DND-41 (cell line): ENCODE results near the gene IFT52.
A peak's percentile ranks its signal among the peaks of the same experiment; 100 is the strongest.
"Not testable (repeated sequence)": the region's sequence is repeated elsewhere in the genome, so short reads cannot be mapped to it uniquely, and the experiment has no call there.

ENCODE experiments used
- ATAC-seq: fragments of 200-7000 bp; cut with Tn5 transposase; 3 replicates; pipeline ENCODE4 v1.9.1; 2021; ENCODE audit warnings: low read depth; ENCODE audit not compliant: insufficient read depth
- DNase-seq: peaks from one replicate; pipeline ENCODE4 v3.0.0-alpha.2; 2020
- H2AFZ ChIP-seq: 2 replicates; pipeline ENCODE4 v1.6.0; 2012; ENCODE audit warnings: low read depth, low read length
- H3K27ac ChIP-seq: 2 replicates; pipeline ENCODE4 v1.5.1; 2012; ENCODE audit warnings: low read length, inconsistent platforms
- H3K27me3 ChIP-seq: fragments of 200-600 bp; sonication (generic); 2 replicates; pipeline ENCODE4 v1.6.0; 2012; ENCODE audit warnings: low read length, mild to moderate bottlenecking, inconsistent platforms; ENCODE audit not compliant: insufficient read depth, poor library complexity
- H3K36me3 ChIP-seq: 2 replicates; pipeline ENCODE4 v1.5.1; 2012; ENCODE audit warnings: low read length, inconsistent platforms; ENCODE audit not compliant: insufficient read depth
- H3K4me1 ChIP-seq: 2 replicates; pipeline ENCODE4 v1.5.1; 2012; ENCODE audit warnings: mild to moderate bottlenecking, low read length; ENCODE audit not compliant: insufficient read depth
- H3K4me2 ChIP-seq: 2 replicates; pipeline ENCODE4 v1.6.0; 2012; ENCODE audit warnings: mild to moderate bottlenecking, moderate library complexity, low read length, inconsistent platforms; ENCODE audit not compliant: insufficient read depth
- H3K4me3 ChIP-seq, 2 experiments: fragments of 200-600 bp in 1 of 2; shearing (Covaris generic) in 1 of 2; 2 replicates each; pipeline ENCODE4 v1.5.1; 2012 to 2016; ENCODE audit warnings: inconsistent platforms in 2 of 2, low read length in 2 of 2, mild to moderate bottlenecking in 2 of 2, low read depth in 1 of 2, moderate library complexity in 1 of 2
- H3K79me2 ChIP-seq: 2 replicates; pipeline ENCODE4 v1.6.0; 2012; ENCODE audit warnings: low read length, inconsistent platforms; ENCODE audit not compliant: insufficient read depth
- H3K9ac ChIP-seq: 2 replicates; pipeline ENCODE4 v1.6.0; 2012; ENCODE audit warnings: low read depth, mild to moderate bottlenecking, inconsistent platforms, low read length, moderate library complexity
- H3K9me3 ChIP-seq: 2 replicates; pipeline ENCODE4 v1.5.1; 2012; ENCODE audit warnings: low read length, moderate library complexity, mild to moderate bottlenecking, inconsistent platforms; ENCODE audit not compliant: insufficient read depth, severe bottlenecking
- H4K20me1 ChIP-seq: 2 replicates; pipeline ENCODE4 v1.6.0; 2012; ENCODE audit warnings: low read length; ENCODE audit not compliant: insufficient read depth
- EZH2 ChIP-seq: IDR thresholded peaks from 3 replicates; pipeline ENCODE4 v1.6.1; 2012; ENCODE audit warnings: borderline replicate concordance, low read depth, mild to moderate bottlenecking, moderate library complexity, low read length, inconsistent platforms; ENCODE audit not compliant: severe bottlenecking
- TF ChIP-seq, protein P1 (sequence below): IDR thresholded peaks from 2 replicates; pipeline ENCODE4 v1.5.1; 2012; ENCODE audit warnings: borderline replicate concordance, low read length, moderate library complexity, mild to moderate bottlenecking; ENCODE audit not compliant: poor library complexity, severe bottlenecking; ENCODE audit errors: extremely low read depth

The IFT52 gene

DNA sequence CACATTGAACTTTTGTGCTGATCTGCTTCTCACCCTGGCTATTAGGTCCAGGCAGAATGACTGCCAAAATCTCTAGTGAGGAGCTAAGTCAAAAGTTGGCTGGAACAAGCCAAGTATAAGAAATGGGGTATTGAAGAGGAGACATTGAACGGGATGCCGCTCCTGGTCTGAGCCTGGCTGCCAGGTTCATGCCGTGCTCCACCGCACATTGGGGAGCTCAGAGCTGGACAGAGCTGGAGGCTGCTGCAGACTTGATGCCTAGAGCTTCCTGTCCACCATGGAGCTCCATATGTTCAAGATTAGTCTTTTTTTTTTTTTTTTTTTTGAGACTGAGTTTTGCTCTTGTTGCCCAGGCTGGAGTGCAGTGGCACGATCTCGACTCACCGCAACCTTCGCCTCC lies 4.1 kb upstream of the IFT52 start:
- no peak overlapping the region for H3K27ac ChIP-seq
- no peak for DNase-seq
- TF ChIP-seq, protein P1, sequence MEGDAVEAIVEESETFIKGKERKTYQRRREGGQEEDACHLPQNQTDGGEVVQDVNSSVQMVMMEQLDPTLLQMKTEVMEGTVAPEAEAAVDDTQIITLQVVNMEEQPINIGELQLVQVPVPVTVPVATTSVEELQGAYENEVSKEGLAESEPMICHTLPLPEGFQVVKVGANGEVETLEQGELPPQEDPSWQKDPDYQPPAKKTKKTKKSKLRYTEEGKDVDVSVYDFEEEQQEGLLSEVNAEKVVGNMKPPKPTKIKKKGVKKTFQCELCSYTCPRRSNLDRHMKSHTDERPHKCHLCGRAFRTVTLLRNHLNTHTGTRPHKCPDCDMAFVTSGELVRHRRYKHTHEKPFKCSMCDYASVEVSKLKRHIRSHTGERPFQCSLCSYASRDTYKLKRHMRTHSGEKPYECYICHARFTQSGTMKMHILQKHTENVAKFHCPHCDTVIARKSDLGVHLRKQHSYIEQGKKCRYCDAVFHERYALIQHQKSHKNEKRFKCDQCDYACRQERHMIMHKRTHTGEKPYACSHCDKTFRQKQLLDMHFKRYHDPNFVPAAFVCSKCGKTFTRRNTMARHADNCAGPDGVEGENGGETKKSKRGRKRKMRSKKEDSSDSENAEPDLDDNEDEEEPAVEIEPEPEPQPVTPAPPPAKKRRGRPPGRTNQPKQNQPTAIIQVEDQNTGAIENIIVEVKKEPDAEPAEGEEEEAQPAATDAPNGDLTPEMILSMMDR: no peak
- TF ChIP-seq EZH2: no peak
- no peak for ATAC-seq
- H3K4me2 ChIP-seq: no peak overlapping the region
- H3K4me3 ChIP-seq: no peak overlapping the region
- H3K79me2 ChIP-seq: peaks cover 9% of the 10 kb centered on the region
- no peak overlapping the region for H3K9ac ChIP-seq
- H3K4me1 ChIP-seq: peaks cover 15% of the 10 kb centered on the region
- H3K36me3 ChIP-seq: no peaks in the 10 kb centered on the region
- no peak overlapping the region for H2AFZ ChIP-seq
- H3K27me3 ChIP-seq: peaks cover 3% of the 10 kb centered on the region
- H4K20me1 ChIP-seq: peaks cover 2% of the 10 kb centered on the region; the same call in 1 of the 2 replicates
- no peaks in the 10 kb centered on the region for H3K9me3 ChIP-seq

DNA sequence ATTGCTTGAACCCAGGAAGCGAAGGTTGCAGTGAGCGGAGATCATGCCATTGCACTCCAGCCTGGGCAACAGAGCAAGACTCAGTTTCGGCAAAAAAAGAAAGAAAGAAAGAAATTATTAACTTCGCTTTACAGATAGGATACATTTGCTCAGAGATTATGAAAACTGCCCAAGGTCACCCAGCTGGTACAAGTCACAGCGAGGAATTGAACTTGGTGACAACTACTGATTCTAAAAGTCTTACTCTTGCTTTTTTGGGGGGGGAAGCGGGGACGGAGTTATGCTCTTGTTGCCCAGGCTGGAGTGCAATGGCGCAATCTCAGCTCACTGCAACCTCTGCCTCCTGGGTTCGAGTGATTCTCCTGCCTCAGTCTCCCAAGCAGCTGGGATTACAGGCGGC lies 2.2 kb upstream of the IFT52 start:
- H3K27ac ChIP-seq, H3K9ac ChIP-seq, ATAC-seq, H3K36me3 ChIP-seq, H3K4me2 ChIP-seq, H3K9me3 ChIP-seq, DNase-seq, H2AFZ ChIP-seq, H3K27me3 ChIP-seq, H3K4me3 ChIP-seq, H4K20me1 ChIP-seq: not testable (repeated sequence)
- Histone ChIP-seq H3K79me2 (peaks cover 22% of the 10 kb centered on the region), H3K4me1 (peaks cover 27% of the 10 kb centered on the region)

DNA sequence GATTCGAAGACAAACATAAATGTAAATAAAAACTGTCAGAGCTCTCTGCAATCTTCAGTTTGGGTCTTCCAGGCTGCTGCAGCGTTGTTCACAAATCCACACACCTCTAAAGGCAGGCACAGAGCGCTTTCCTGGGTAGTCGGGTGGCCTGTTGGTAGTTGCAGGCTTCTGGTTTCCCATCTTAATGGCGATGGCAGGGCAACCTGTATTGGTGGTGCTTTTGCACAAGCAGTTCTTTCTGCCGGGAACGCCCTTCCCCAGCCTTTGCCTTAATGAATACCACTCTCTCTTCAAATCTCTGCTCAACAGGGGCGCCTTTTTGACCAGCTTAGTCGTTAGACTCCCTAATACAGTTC lies 723 bp upstream of the IFT52 start:
- DNase-seq (peak; percentile 40), ATAC-seq (peak; percentile 9; the same call in 1 of the 3 replicates)
- peaks cover 27% of the 10 kb centered on the region for H3K4me1 ChIP-seq
- peaks cover 8% of the 10 kb centered on the region; the same call in 1 of the 2 replicates for H3K36me3 ChIP-seq
- peak overlapping the region; percentile 95 for H2AFZ ChIP-seq
- H3K27ac ChIP-seq: peak overlapping the region; percentile 86
- peak overlapping the region; percentile 87 for H3K4me2 ChIP-seq
- TF ChIP-seq, protein P1: no peak
- TF ChIP-seq EZH2: no peak
- peak overlapping the region; percentile 73 to 84 for H3K4me3 ChIP-seq
- H3K79me2 ChIP-seq: peaks cover 24% of the 10 kb centered on the region
- H3K9me3 ChIP-seq: no peaks in the 10 kb centered on the region
- H4K20me1 ChIP-seq: peaks cover 6% of the 10 kb centered on the region; the same call in 1 of the 2 replicates
- H3K9ac ChIP-seq: peak overlapping the region; percentile 61
- H3K27me3 ChIP-seq: peaks cover 1% of the 10 kb centered on the region

DNA sequence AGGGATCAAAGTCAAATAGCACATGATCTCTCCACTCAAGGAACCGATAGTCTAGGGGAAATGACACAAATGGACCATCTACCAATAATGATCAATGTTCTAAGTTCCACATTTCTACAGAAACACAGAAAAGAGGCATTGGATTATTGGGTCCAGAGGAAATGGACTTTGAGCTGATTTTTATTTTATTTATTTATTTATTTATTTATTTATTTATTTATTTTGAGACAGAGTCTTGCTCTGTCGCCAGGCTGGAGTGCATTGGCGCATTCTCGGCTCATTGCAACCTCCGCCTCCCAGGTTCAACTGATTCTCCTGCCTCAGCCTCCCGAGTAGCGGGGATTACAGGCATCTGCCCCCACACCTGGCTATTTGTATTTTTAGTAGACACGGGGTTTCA lies 11.2 kb downstream of the IFT52 start:
- H3K9me3 ChIP-seq, H3K9ac ChIP-seq, H3K79me2 ChIP-seq, ATAC-seq, H3K4me2 ChIP-seq, H3K4me3 ChIP-seq, H4K20me1 ChIP-seq, H3K27ac ChIP-seq, DNase-seq, H3K4me1 ChIP-seq, H2AFZ ChIP-seq, H3K27me3 ChIP-seq: not testable (repeated sequence)
- H3K36me3 ChIP-seq: peaks cover 60% of the 10 kb centered on the region
